Hypothalamus (tissue), 51 donors: ENCODE results near the gene TSEN34.
"Not testable (repeated sequence)": the region's sequence is repeated elsewhere in the genome, so short reads cannot be mapped to it uniquely, and the experiment has no call there.

Source experiments
- DNase-seq, 51 donors: peaks; one replicate each; lab custom pipeline; 2025; lab: John Stamatoyannopoulos, UW

The TSEN34 gene

DNA sequence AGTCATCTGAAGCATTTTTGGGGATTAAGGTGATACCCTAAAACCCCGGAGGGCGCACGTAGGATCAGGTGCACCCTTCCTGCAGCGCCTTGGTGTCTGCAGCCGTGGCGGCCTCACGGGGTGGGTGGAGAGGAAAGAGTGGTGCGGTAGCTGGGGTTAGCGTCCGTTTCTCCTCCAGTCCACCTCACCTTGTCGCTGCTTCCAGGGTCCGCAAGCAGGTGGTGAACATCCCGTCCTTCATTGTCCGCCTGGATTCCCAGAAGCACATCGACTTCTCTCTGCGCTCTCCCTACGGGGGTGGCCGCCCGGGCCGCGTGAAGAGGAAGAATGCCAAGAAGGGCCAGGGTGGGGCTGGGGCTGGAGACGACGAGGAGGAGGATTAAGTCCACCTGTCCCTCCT lies 16.1 kb downstream of the TSEN34 start:
- not testable (repeated sequence) for DNase-seq

GRCh38 chr19:54207676-54207982 lies 16.5 kb downstream of the TSEN34 start:
- no peak for DNase-seq

DNA sequence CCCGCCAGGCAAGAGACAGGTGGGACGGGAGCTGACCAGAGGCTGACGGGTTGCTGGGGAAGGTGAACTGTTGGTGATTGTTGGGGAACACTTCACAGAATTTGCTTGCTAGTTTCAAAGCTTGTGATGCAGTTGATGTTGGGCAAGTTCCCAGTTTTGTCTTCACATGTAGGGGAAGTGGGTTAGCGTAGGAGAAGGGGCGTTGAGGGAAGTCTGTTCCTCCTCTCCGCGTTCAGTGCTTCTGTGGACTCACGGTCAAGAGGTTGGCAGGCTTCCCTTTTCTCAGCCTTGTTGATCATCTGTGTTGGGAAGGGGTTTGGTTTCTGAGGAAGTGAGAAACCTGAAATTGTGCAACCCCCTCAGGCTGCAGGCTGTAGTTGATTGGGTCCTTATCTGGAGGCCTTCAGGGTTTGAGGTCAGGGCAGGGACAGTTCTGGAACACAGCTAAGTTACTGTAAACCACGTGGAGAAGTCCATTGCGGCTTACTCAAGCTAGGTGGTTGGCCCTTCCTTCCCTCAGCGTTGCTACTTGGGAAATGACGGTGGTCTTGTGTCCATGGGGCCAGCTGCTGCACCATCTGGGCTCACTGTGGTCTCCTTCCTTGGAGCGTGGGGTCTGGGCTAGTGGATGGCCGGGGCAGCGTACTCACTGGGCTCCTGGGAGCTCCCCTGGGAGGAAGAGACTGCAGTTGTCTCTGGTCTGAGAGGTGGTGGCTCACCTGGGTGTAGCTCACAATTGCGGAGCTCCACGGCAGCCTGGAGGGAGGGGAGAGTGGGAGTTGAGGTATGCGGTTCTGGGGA lies 17.1 kb downstream of the TSEN34 start:
- peak in 33 of 51 donors; percentile 3 to 65 (median 35) for DNase-seq

GRCh38 chr19:54208784-54209057 lies 17.6 kb downstream of the TSEN34 start:
- no peak for DNase-seq

DNA sequence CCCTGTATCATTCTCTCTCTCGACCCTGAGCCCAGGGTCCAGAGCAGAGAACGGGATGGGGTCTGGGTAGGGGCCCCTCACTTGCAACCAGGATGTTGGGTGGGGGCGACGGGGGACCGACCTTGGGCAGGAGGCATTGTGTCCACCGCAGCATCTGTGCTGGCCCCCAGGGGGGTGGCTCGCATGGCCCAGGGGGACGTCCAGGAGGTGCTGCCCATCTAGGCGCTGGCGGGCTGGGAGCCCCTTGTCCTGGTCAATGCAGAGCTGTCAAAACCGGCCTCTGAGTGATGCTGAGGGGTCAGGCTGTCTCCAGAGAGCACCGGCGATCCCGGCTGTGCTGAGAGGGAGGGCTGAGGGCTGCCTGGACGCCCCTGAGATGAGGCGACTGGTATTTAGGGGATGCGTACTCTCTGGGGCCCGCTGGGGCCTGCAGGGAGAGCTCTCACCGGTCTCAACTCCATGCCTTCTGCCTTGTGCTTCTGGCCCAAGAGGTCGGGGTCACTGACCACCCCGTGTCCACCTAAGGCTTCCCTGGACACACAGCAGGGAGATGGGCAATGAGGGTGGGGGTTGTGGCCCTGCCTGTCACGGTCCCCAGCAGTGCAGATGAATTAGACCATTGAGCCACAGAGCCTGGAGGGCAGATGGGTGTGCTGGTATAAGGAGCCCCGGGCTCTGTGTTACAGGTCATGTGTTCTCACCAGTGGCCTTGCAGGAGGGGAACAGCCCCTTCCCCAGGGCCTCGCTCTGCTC lies 18.1 kb downstream of the TSEN34 start:
- DNase-seq, result peak in 23 of 51 donors; percentile 21 to 66 (median 53)

GRCh38 chr19:54209811-54210494 lies 18.8 kb downstream of the TSEN34 start:
- peak in 43 of 51 donors; percentile 9 to 88 (median 59) for DNase-seq

- DNase-seq, result no peak
Observed at GRCh38 chr19:54211235-54211634, 20.1 kb downstream of the TSEN34 start.

GRCh38 chr19:54214217-54214616 lies 23.1 kb downstream of the TSEN34 start:
- DNase-seq, result not testable (repeated sequence)

DNA sequence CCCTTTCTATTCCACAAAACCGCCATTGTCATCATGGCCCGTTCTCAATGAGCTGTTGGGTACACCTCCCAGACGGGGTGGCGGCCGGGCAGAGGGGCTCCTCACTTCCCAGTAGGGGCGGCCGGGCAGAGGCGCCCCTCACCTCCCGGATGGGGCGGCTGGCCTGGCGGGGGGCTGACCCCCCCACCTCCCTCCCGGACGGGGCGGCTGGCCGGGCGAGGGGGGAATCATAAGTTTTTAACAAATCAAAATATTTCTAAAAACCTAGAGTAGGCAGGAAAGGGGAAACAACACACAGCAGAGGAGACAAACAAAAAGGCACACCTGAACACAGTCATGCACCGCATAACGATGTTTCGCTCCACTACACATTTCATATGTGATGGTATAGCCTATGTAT lies 23.6 kb downstream of the TSEN34 start:
- not testable (repeated sequence) for DNase-seq

GRCh38 chr19:54216869-54217268 lies 25.8 kb downstream of the TSEN34 start:
- DNase-seq, result no peak

GRCh38 chr19:54217517-54218247 lies 26.6 kb downstream of the TSEN34 start:
- DNase-seq, result not testable (repeated sequence)

GRCh38 chr19:54218259-54218658 lies 27.2 kb downstream of the TSEN34 start:
- DNase-seq, result no peak

DNA sequence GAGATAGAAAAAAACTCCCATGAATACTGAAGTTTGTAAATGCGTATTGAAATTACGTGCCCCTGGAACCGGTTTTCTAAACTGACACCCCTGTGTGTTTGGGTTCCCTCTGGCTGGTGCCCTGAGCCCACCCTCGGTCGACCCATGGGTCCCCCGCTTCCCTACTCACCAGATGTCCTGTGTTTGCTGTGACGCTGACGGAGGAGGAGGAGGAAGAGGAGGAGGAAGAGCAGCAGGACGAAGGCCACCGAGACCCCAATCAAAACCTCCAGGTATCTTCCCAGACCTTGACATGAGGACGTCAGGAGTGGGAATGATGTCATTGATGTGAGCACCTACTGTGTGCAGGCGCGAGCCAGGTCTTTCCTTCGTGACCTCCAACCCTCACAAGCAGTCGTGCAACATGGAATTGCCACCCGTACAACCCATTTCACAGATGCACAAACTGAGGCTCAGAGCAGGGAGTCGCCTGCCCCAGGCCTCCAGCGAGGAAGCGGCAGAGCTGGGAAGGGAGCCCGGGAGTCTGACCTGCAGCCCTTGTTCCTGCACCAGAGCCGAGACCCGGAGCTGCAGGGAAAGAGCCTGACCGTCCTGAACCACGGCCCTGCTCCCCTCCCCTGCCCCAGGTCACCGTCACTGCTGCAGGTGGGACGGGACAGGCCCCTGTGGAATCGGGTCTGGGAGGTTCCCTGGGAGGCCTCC lies 28.0 kb downstream of the TSEN34 start:
- no peak for DNase-seq

GRCh38 chr19:54219702-54220101 lies 28.6 kb downstream of the TSEN34 start:
- not testable (repeated sequence) for DNase-seq

DNA sequence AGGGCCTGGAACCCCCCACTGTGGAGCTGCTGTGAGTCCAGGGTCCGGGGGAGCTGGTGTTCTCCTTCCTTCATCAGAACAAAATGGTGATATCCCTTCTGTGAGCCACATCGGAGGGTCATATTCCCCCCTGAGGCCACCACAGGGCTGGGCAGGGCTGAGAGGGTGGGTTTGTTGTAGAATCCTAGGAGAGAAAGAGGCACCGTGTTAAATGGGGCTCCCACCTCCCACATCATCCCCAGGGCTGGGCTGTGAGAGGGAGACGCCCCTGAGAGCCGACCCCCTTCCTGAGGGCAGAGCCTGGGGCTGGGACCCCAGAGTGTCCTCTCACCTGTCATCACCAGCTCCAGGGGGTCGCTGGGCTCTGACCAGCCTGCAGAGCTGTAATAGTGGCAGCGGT lies 30.8 kb downstream of the TSEN34 start:
- DNase-seq, result not testable (repeated sequence)

- peak in 1 of 51 donors; percentile 1 for DNase-seq
Observed at GRCh38 chr19:54222474-54223276, 31.6 kb downstream of the TSEN34 start, which contains the start of gene LILRB3. Gene LILRB3 (minus strand): TSS chr19:54223007. CDS start chr19:54222976, 31 bp downstream.

- not testable (repeated sequence) for DNase-seq
Observed at GRCh38 chr19:54223277-54223936, 32.3 kb downstream of the TSEN34 start.

GRCh38 chr19:54223937-54224281 lies 32.8 kb downstream of the TSEN34 start:
- DNase-seq, result not testable (repeated sequence)

DNA sequence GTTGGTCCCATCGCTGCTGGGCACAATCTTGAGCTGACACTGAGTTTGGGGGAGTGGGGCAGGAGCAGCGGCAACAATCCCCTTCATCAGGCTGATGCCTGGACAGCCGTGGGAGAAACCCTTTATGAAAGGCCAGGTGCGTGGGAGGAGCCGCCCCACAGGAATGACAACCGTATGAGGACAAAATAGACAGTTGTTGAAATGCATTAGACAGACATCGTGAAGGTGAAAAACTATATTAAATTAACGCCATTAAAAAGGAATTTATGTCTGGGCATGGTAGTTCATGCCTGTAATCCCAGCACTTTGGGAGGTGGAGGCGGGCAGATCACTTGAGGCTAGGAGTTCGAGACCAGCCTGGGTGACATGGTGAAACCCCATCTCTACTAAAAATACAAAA lies 33.5 kb downstream of the TSEN34 start:
- not testable (repeated sequence) for DNase-seq
